GM12878 (cell line): Measurements from ENCODE around the gene H1-8. TPM values are rescaled to one million over a fixed set of nuclear protein-coding genes. Genes with fewer than 3 reads are reported as not detected.

Source experiments
- ATAC-seq: fragments of 200-7000 bp; cut with Tn5 transposase; 3 replicates; pipeline ENCODE4 v1.9.1; 2020; ENCODE audit warnings: mild to moderate bottlenecking, moderate library complexity
- BruUV-seq: library from RNA; stranded (reverse); fragments of 400-500 nt; replicated peaks from 2 replicates; lab custom pipeline; 2021; lab: Mats Ljungman, UMichigan
- CTCF ChIA-PET: fragments of 300-600 bp; sonication (Branson Sonifier 250); formaldehyde crosslinking; extraction: SDS; loops from one replicate; lab custom pipeline; 2021; ENCODE audit warnings: inconsistent platforms; lab: Yijun Ruan, JAX
- POLR2A ChIA-PET: fragments of 350-600 bp; formaldehyde crosslinking; extraction: SDS; loops from one replicate; lab custom pipeline; 2021; ENCODE audit warnings: inconsistent platforms; lab: Charles Lee
- RAD21 ChIA-PET: fragments of 300-600 bp; sonication (Branson Sonifier 250); formaldehyde crosslinking; loops from one replicate; lab custom pipeline; 2023; ENCODE audit warnings: antibody characterized with exemption; ENCODE audit not compliant: unreplicated experiment; lab: Charles Lee
- SMC1A ChIA-PET: fragments of 300-600 bp; sonication (Branson Sonifier 250); formaldehyde crosslinking; loops from one replicate; lab custom pipeline; 2023; ENCODE audit not compliant: unreplicated experiment, uncharacterized antibody; lab: Charles Lee
- DNase-seq: peaks from one replicate; pipeline ENCODE4 v3.0.0-alpha.2; 2011; ENCODE audit warnings: low read depth, low spot score
- FAIRE-seq: peaks from 3 replicates; lab custom pipeline; 2011; peaks lifted over from hg19 to GRCh38; lab: Jason Lieb, UNC
- H2AFZ ChIP-seq: 2 replicates; pipeline ENCODE4 v1.6.0; 2011; ENCODE audit warnings: low read depth, low read length, control low read depth; ENCODE audit not compliant: control insufficient read depth
- H3K27ac ChIP-seq: 2 replicates; pipeline ENCODE4 v1.5.1; 2011; ENCODE audit warnings: control low read depth; ENCODE audit not compliant: control insufficient read depth, insufficient read depth
- H3K27me3 ChIP-seq, 2 experiments: replicated peaks in 1 of 2; 2 replicates each; pipeline versions ENCODE4 v1.6.0 to v1.6.1; 2011; ENCODE audit warnings: low read length in 1 of 2; ENCODE audit not compliant: control insufficient read depth in 2 of 2, insufficient read depth in 2 of 2
- H3K36me3 ChIP-seq, 2 experiments: 2 replicates each; pipeline ENCODE4 v1.5.1; 2011; ENCODE audit warnings: low read length in 1 of 2; ENCODE audit not compliant: control insufficient read depth in 2 of 2, insufficient read depth in 2 of 2
- H3K4me1 ChIP-seq: 2 replicates; pipeline ENCODE4 v1.6.1; 2011; ENCODE audit warnings: mild to moderate bottlenecking, low read length, moderate library complexity, mixed read lengths; ENCODE audit not compliant: control insufficient read depth, insufficient read depth
- H3K4me2 ChIP-seq: 2 replicates; pipeline ENCODE4 v1.6.0; 2011; ENCODE audit warnings: control low read depth; ENCODE audit not compliant: control insufficient read depth, insufficient read depth
- H3K4me3 ChIP-seq: fragments of 200-600 bp; sonication (generic); 2 replicates; pipeline ENCODE4 v1.5.1; 2016
- H3K79me2 ChIP-seq: 2 replicates; pipeline ENCODE4 v1.6.0; 2011; ENCODE audit warnings: low read length; ENCODE audit not compliant: control insufficient read depth, insufficient read depth
- H3K9ac ChIP-seq: 2 replicates; pipeline ENCODE4 v1.8.0; 2011; ENCODE audit warnings: low read length, control low read depth, mixed read lengths; ENCODE audit not compliant: control insufficient read depth, insufficient read depth
- H3K9me3 ChIP-seq: replicated peaks from 3 replicates; pipeline ENCODE4 v1.5.1; 2011; ENCODE audit warnings: mild to moderate bottlenecking, low read length; ENCODE audit not compliant: control insufficient read depth, insufficient read depth
- H4K20me1 ChIP-seq: 2 replicates; pipeline ENCODE4 v1.6.0; 2011; ENCODE audit not compliant: control insufficient read depth, insufficient read depth
- BRCA1 ChIP-seq: IDR thresholded peaks from 2 replicates; pipeline ENCODE4 v1.6.1; 2011; ENCODE audit warnings: low read depth, low read length, improper control_type of control experiment
- CBX3 ChIP-seq: fragments of 200-600 bp; sonication (generic); IDR thresholded peaks from 2 replicates; pipeline ENCODE4 v1.6.1; 2016; ENCODE audit warnings: low read depth, borderline replicate concordance
- E4F1 ChIP-seq: fragments of 450-650 bp; IDR thresholded peaks from 2 replicates; pipeline ENCODE4 v1.6.1; 2018; ENCODE audit warnings: borderline replicate concordance, mild to moderate bottlenecking; ENCODE audit not compliant: partially characterized antibody
- EGR1 ChIP-seq, 2 experiments: IDR thresholded peaks; 1 replicate in 1 of 2; 2 replicates in 1 of 2; pipeline ENCODE4 v1.6.1; 2011 to 2012; ENCODE audit warnings: low read depth in 2 of 2, low read length in 2 of 2, borderline replicate concordance in 1 of 2, mild to moderate bottlenecking in 1 of 2, moderate library complexity in 1 of 2
- MYC ChIP-seq: IDR thresholded peaks from 2 replicates; pipeline ENCODE4 v1.6.1; 2011; ENCODE audit warnings: mild to moderate bottlenecking, low read length, moderate library complexity, inconsistent platforms; ENCODE audit not compliant: insufficient read depth, insufficient replicate concordance, insufficient read length, severe bottlenecking
- NFIC ChIP-seq: IDR thresholded peaks from 2 replicates; pipeline ENCODE4 v1.6.1; 2012; ENCODE audit warnings: low read depth, mild to moderate bottlenecking, inconsistent platforms, low read length, moderate library complexity
- RB1 ChIP-seq: fragments of 450-650 bp; formaldehyde crosslinking; IDR thresholded peaks from 2 replicates; pipeline ENCODE4 v1.6.1; 2017; ENCODE audit warnings: mild to moderate bottlenecking, borderline replicate concordance
- REST ChIP-seq: IDR thresholded peaks from 2 replicates; pipeline ENCODE4 v1.6.1; 2012; ENCODE audit warnings: mild to moderate bottlenecking, low read depth, low read length
- TAF1 ChIP-seq: IDR thresholded peaks from 2 replicates; pipeline ENCODE4 v1.6.1; 2011; ENCODE audit warnings: mild to moderate bottlenecking, low read depth, low read length, borderline replicate concordance
- TCF7 ChIP-seq: IDR thresholded peaks from 2 replicates; pipeline ENCODE4 v1.6.1; 2014; ENCODE audit warnings: antibody characterized with exemption, borderline replicate concordance
- YBX1 ChIP-seq: fragments of 450-650 bp; IDR thresholded peaks from 2 replicates; pipeline ENCODE4 v1.6.1; 2016; ENCODE audit warnings: antibody characterized with exemption
- WGBS: methylation state at CpG from one replicate; pipeline ENCODE4 v1.1.6; 2016; ENCODE audit warnings: low lambda C conversion rate; ENCODE audit not compliant: insufficient replicate concordance, insufficient coverage; ENCODE audit errors: missing lambda C conversion rate; 5-methylcytosine and 5-hydroxymethylcytosine counted together
- in situ Hi-C: fragments of 300-500 bp; cut with MboI; formaldehyde crosslinking; loops from 9 replicates; pipeline ENCODE4 v1.14.3; 2018; ENCODE audit warnings: mixed read lengths
- intact Hi-C: fragments of 100-400 bp; cut with micrococcal nuclease; formaldehyde crosslinking; loops from one replicate; pipeline ENCODE4 v1.14.2; 2022; ENCODE audit not compliant: unreplicated experiment
- polyA plus RNA-seq, 11 experiments: library from polyadenylated mRNA; depleted of rRNA in 4 of 11; unstranded in 6 of 11; stranded (reverse) in 5 of 11; fragments of >200 nt; fragmentation: Nextera tagmentation in 4 of 11; fragmentation: Illumina TruSeq in 1 of 11; extraction: Ambion mirVana in 4 of 11; extraction: Trizol in 1 of 11; gene quantifications; 1 replicate in 1 of 11; 2 replicates in 10 of 11; pipeline versions ENCODE4 v1.2.1 to v1.2.3, GENCODE V29; 2011 to 2016; ENCODE audit warnings: inconsistent platforms in 2 of 11, missing spikeins in 2 of 11, low read depth in 1 of 11
- total RNA-seq, 4 experiments: library from RNA; depleted of rRNA in 3 of 4; stranded (reverse); fragments of >200 nt in 3 of 4; fragmentation: Illumina TruSeq in 1 of 4; extraction: Trizol in 1 of 4; gene quantifications; 2 replicates each; pipeline versions ENCODE4 v1.2.1 to v1.2.3, GENCODE V29; 2013 to 2021

The H1-8 gene
- total and polyA plus RNA-seq, 10 of the 15 experiments (the other 5 are each of a cell fraction or from before 2014, with no cell fraction given) = not detected

- Histone ChIP-seq H4K20me1 (no peaks in the 10 kb centered on the region), H3K79me2 (no peaks in the 10 kb centered on the region), H3K36me3 (no peaks in the 10 kb centered on the region; a peak in 1 of 4 replicates), H3K4me3 (no peak overlapping the region), H3K4me1 (no peaks in the 10 kb centered on the region), H3K9me3 (no peaks in the 10 kb centered on the region), H2AFZ (no peak overlapping the region), H3K9ac (no peak overlapping the region)
- ATAC-seq = no peak
- SMC1A ChIA-PET = no interaction called here
- DNase-seq = no peak
- no TSS peak for BruUV-seq
- WGBS = 60% methylated on average over 9 of the region's 9 CpGs
- no peak for TF ChIP-seq YBX1
- TF ChIP-seq BRCA1 = no peak
- TF ChIP-seq TAF1 = no peak
- TF ChIP-seq RB1 = no peak
- no peak for TF ChIP-seq MYC
- TF ChIP-seq EGR1 (IDR thresholded peaks at IDR 0.05; ENCODE audit: borderline replicate concordance in 1 of 2, low read depth in 2 of 2, low read length in 2 of 2) = no peak
- no peak for TF ChIP-seq NFIC
- no peak for TF ChIP-seq E4F1
- TF ChIP-seq REST = no peak
- no peak for TF ChIP-seq TCF7
- no peak for TF ChIP-seq CBX3
- TF ChIP-seq, all 136 proteins: peak for 0
- in situ Hi-C loops = no loop called here
- H3K27me3 ChIP-seq = no peaks in the 10 kb centered on the region
- FAIRE-seq = no peak
- POLR2A ChIA-PET = no interaction called here
- no peak overlapping the region for H3K27ac ChIP-seq
- CTCF ChIA-PET = interaction anchor here (1.4 kb wide), 1 partner anchor 15 kb away, joined by 3 read pairs; no protein-coding TSS in a partner anchor
- intact Hi-C loops = no loop called here
- RAD21 ChIA-PET = no interaction called here
- no peak overlapping the region for H3K4me2 ChIP-seq
Observed at GRCh38 chr3:129507181-129507831, 35.7 kb upstream of the H1-8 start.
